Measurements from ENCODE around the gene RFX8.

RFX8 gene

DNA sequence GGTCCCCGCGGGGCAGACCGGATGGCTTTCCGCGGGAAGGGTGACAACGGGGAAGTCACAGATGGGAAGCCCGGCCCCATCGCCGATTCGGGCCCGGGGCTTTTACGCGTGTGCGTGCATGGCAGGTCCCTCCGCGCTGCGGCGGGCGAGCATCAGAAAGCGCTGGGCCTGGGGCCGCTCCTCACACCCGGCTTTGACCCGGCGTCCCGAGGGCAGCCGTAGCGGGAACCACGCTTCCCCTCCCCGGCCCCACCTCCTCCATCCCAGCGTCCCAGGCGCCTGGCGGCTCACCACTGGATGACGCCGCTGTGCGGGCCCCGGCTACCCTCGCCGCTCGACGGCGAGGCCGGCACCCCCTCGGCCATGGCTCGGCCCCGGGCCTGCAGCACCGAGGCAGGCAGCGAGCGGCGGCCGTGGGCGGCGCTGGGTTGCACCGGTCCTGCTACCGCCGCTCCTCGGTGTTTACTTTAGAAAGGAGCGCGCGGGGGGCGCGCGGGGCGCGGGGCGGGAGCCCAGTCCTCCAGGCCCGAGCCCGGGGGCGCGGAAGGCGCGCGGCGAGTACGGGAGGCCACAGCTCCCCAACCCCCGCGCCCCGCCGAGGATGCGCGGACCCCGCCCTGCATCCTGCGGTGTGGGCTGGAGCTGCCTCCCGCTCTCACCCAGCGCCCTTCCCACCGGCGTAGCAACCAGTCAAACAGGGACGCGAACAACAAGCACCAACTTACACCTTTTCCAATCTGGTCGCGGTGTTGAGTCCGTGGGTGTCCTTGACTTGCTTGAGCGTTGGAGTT lies 806 bp downstream of the RFX8 start:
- DNase-seq (ENCODE audit: low spot score) (no peak), ATAC-seq (ENCODE audit: low read depth) (peak; percentile 75)
- TF ChIP-seq, protein P1, sequence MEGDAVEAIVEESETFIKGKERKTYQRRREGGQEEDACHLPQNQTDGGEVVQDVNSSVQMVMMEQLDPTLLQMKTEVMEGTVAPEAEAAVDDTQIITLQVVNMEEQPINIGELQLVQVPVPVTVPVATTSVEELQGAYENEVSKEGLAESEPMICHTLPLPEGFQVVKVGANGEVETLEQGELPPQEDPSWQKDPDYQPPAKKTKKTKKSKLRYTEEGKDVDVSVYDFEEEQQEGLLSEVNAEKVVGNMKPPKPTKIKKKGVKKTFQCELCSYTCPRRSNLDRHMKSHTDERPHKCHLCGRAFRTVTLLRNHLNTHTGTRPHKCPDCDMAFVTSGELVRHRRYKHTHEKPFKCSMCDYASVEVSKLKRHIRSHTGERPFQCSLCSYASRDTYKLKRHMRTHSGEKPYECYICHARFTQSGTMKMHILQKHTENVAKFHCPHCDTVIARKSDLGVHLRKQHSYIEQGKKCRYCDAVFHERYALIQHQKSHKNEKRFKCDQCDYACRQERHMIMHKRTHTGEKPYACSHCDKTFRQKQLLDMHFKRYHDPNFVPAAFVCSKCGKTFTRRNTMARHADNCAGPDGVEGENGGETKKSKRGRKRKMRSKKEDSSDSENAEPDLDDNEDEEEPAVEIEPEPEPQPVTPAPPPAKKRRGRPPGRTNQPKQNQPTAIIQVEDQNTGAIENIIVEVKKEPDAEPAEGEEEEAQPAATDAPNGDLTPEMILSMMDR (IDR thresholded peaks at IDR 0.05; ENCODE audit: poor library complexity, severe bottlenecking) = no peak
- Histone ChIP-seq H3K27ac (ENCODE audit: poor library complexity, severe bottlenecking) (no peak overlapping the region), H3K27me3 (ENCODE audit: insufficient read depth, poor library complexity, severe bottlenecking) (no peaks in the 10 kb centered on the region), H3K4me1 (ENCODE audit: insufficient read depth, poor library complexity, severe bottlenecking) (peaks cover 6% of the 10 kb centered on the region), H3K9me3 (ENCODE audit: severe bottlenecking) (no peaks in the 10 kb centered on the region), H3K36me3 (ENCODE audit: low read depth) (no peaks in the 10 kb centered on the region), H3K4me3 (ENCODE audit: severe bottlenecking) (peak overlapping the region; percentile 40)

- no peaks in the 10 kb centered on the region for H3K27me3 ChIP-seq (ENCODE audit: insufficient read depth, poor library complexity, severe bottlenecking)
- H3K27ac ChIP-seq (ENCODE audit: poor library complexity, severe bottlenecking) = no peak overlapping the region
- DNase-seq (ENCODE audit: low spot score) (no peak), ATAC-seq (ENCODE audit: low read depth) (no peak)
- TF ChIP-seq, protein P1 (IDR thresholded peaks at IDR 0.05; ENCODE audit: poor library complexity, severe bottlenecking) = no peak
- peak overlapping the region; percentile 40 for H3K4me3 ChIP-seq (ENCODE audit: severe bottlenecking)
- peaks cover 6% of the 10 kb centered on the region for H3K4me1 ChIP-seq (ENCODE audit: insufficient read depth, poor library complexity, severe bottlenecking)
- no peaks in the 10 kb centered on the region for H3K36me3 ChIP-seq (ENCODE audit: low read depth)
- H3K9me3 ChIP-seq (ENCODE audit: severe bottlenecking) = no peaks in the 10 kb centered on the region
Observed at GRCh38 chr2:101473591-101473910, 1.4 kb downstream of the RFX8 start.

DNA sequence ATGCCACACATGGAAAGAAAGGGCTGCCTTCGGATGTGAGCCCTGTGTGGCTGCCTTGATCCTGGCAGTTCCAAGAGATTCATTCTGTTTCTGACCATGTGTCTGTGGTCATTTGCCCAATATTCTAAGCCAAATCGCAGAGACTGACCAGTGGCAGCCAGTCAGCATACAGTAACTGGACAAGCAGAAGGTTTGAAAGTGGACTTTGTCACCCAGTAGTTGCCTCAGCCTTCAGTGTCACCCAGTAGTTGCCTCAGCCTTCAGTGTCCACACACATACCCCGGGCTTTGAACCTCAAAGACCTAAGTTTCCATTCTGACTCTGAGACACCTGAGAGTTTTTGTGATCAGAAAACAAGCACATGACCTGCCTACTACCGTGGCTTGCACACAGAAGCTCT lies 5.0 kb downstream of the RFX8 start:
- H3K27me3 ChIP-seq (ENCODE audit: insufficient read depth, poor library complexity, severe bottlenecking) = no peaks in the 10 kb centered on the region
- DNase-seq (ENCODE audit: low spot score) (no peak), ATAC-seq (ENCODE audit: low read depth) (no peak)

DNA sequence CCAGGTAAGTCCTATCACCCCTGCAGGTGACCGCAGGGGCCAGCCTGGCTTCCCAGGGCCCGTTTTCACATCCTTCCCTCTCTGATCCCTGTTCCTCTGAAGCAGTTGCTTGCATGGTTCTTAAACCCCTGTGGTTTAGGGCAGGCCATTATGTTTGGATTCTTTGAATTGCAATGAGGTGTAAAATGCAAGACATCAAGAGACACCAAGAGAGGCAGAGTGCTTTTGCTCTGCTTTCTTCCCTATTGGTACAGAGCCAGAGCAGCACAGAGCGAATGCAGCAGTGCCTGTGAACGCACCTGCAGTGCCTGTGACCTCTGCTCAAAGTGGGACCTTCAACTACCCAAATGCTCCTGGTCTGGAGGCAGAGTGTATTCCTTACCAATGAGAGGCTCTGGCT lies 7.6 kb downstream of the RFX8 start:
- no peak overlapping the region for H3K27ac ChIP-seq (ENCODE audit: poor library complexity, severe bottlenecking)
- no peaks in the 10 kb centered on the region for H3K36me3 ChIP-seq (ENCODE audit: low read depth)
- no peaks in the 10 kb centered on the region for H3K9me3 ChIP-seq (ENCODE audit: severe bottlenecking)
- DNase-seq (ENCODE audit: low spot score) (no peak), ATAC-seq (ENCODE audit: low read depth) (no peak)
- TF ChIP-seq, protein P1 (IDR thresholded peaks at IDR 0.05; ENCODE audit: poor library complexity, severe bottlenecking) = no peak
- H3K27me3 ChIP-seq (ENCODE audit: insufficient read depth, poor library complexity, severe bottlenecking) = no peaks in the 10 kb centered on the region
- H3K4me1 ChIP-seq (ENCODE audit: insufficient read depth, poor library complexity, severe bottlenecking) = no peaks in the 10 kb centered on the region
- H3K4me3 ChIP-seq (ENCODE audit: severe bottlenecking) = no peak overlapping the region

More for the DNA sequence above, 5.0 kb downstream of the RFX8 start:
- TF ChIP-seq, protein P1 (IDR thresholded peaks at IDR 0.05; ENCODE audit: poor library complexity, severe bottlenecking) = no peak
- Histone ChIP-seq H3K27ac (ENCODE audit: poor library complexity, severe bottlenecking) (no peak overlapping the region), H3K4me3 (ENCODE audit: severe bottlenecking) (no peak overlapping the region), H3K4me1 (ENCODE audit: insufficient read depth, poor library complexity, severe bottlenecking) (peaks cover 6% of the 10 kb centered on the region), H3K9me3 (ENCODE audit: severe bottlenecking) (no peaks in the 10 kb centered on the region), H3K36me3 (ENCODE audit: low read depth) (no peaks in the 10 kb centered on the region)

DNA sequence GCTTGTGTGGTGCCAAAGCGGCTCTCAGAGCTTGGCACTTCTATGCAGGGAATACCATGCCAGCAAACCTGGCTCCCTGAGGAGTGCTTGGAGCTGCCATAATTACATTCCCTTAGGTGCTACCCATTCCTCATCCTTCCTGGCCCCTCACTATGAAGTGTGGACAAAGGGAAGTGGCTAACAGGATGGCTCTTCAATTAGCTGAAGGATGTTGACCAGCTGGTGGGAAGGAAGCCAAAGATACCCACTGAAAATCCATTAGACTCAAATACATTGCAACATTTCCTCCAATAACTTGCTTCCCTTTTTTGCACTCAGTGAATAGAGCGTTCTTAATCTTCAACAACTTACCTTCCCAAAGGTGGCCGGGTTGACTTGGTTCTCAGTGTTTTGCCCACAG lies 8.5 kb downstream of the RFX8 start:
- no peak for ATAC-seq (ENCODE audit: low read depth)
- H3K4me1 ChIP-seq (ENCODE audit: insufficient read depth, poor library complexity, severe bottlenecking) = no peaks in the 10 kb centered on the region

More for the DNA sequence above, 8.5 kb downstream of the RFX8 start:
- TF ChIP-seq, protein P1 (IDR thresholded peaks at IDR 0.05; ENCODE audit: poor library complexity, severe bottlenecking) = no peak
- Histone ChIP-seq H3K36me3 (ENCODE audit: low read depth) (no peaks in the 10 kb centered on the region), H3K9me3 (ENCODE audit: severe bottlenecking) (no peaks in the 10 kb centered on the region), H3K27me3 (ENCODE audit: insufficient read depth, poor library complexity, severe bottlenecking) (no peaks in the 10 kb centered on the region), H3K27ac (ENCODE audit: poor library complexity, severe bottlenecking) (no peak overlapping the region), H3K4me3 (ENCODE audit: severe bottlenecking) (no peak overlapping the region)
- no peak for DNase-seq (ENCODE audit: low spot score)
